SK-N-MC (cell line): ENCODE data around the gene B3GNT8.

Source experiments
- EZH2 ChIP-seq: fragments of 200-600 bp; sonication (generic); IDR thresholded peaks from one replicate; pipeline ENCODE4 v1.6.1; 2017; ENCODE audit warnings: antibody characterized with exemption
- POLR2AphosphoS5 ChIP-seq: IDR thresholded peaks from 2 replicates; pipeline ENCODE4 v1.6.1; 2012; ENCODE audit warnings: mild to moderate bottlenecking, low read depth, low read length, borderline replicate concordance

- TF ChIP-seq POLR2AphosphoS5 (no peak), EZH2 (no peak)
These were observed 28.1 kb downstream of the B3GNT8 start for GRCh38 chr19:41399091-41399490.
